Activated CD4-positive, alpha-beta memory T cell treated with anti-CD3 and anti-CD28 coated beads for 36 hours (primary cell): Measurements from ENCODE around the gene KIFC1. TPM values are rescaled to one million over a fixed set of nuclear protein-coding genes. Genes with fewer than 3 reads are reported as not detected.

Source experiments
- CTCF ChIA-PET: fragments of 350-600 bp; sonication (Branson Sonifier 250); formaldehyde crosslinking; loops from one replicate; lab custom pipeline; 2021; ENCODE audit warnings: antibody characterized with exemption, inconsistent platforms; lab: Charles Lee
- POLR2A ChIA-PET: fragments of 350-600 bp; sonication (Branson Sonifier 250); formaldehyde crosslinking; loops from one replicate; lab custom pipeline; 2021; ENCODE audit warnings: antibody characterized with exemption; lab: Charles Lee
- DNase-seq: peaks from one replicate; pipeline ENCODE4 v3.0.0-alpha.2; 2020
- H3K27ac Mint-ChIP-seq: one replicate; pipeline ENCODE4 v1.8.0; 2021; ENCODE audit warnings: mixed read lengths
- H3K27me3 Mint-ChIP-seq: one replicate; pipeline ENCODE4 v1.8.0; 2021; ENCODE audit warnings: mixed read lengths
- H3K36me3 Mint-ChIP-seq: one replicate; pipeline ENCODE4 v1.8.0; 2021; ENCODE audit warnings: mixed read lengths
- H3K4me1 Mint-ChIP-seq: one replicate; pipeline ENCODE4 v1.8.0; 2021; ENCODE audit warnings: low read depth, mixed read lengths
- H3K4me3 Mint-ChIP-seq: one replicate; pipeline ENCODE4 v1.8.0; 2021; ENCODE audit warnings: mild to moderate bottlenecking, mixed read lengths
- H3K9me3 Mint-ChIP-seq: one replicate; pipeline ENCODE4 v1.8.0; 2021; ENCODE audit warnings: mixed read lengths
- intact Hi-C: fragments of 100-400 bp; cut with micrococcal nuclease; formaldehyde crosslinking; loops from one replicate; pipeline ENCODE4 v1.15.1; 2023
- total RNA-seq, 2 experiments: library from RNA; stranded (reverse); gene quantifications; one replicate each; pipeline ENCODE4 v1.2.3, GENCODE V29; 2021

Gene KIFC1
- total RNA-seq, 2 experiments from 2014 or later, result 94.6 to 103 TPM

GRCh38 chr6:33428966-33429749 lies 37.5 kb downstream of the KIFC1 start:
- ChIA-PET CTCF (interaction anchor here (0.6 to 2.7 kb wide), 7 partner anchors 11 to 153 kb away, joined by 3 to 9 read pairs (median 3); partner anchors contain the start of genes CUTA and ZBTB9), POLR2A (interaction anchor here (0.7 to 2.9 kb wide), 6 partner anchors 10 to 576 kb away, joined by 3 to 13 read pairs (median 4); partner anchors contain the start of genes KIFC1, TAP1 and ZBTB9)
- Mint-ChIP-seq H3K4me3 (peak overlapping the region; percentile 82), H3K9me3 (no peaks in the 10 kb centered on the region), H3K27me3 (no peaks in the 10 kb centered on the region), H3K36me3 (peaks cover 7% of the 10 kb centered on the region), H3K27ac (peak overlapping the region; percentile 87), H3K4me1 (peaks cover 66% of the 10 kb centered on the region)
- DNase-seq, result no peak
- intact Hi-C loops, result no loop called here

GRCh38 chr6:33429750-33430052 lies 38.1 kb downstream of the KIFC1 start:
- no peaks in the 10 kb centered on the region for H3K9me3 Mint-ChIP-seq
- H3K4me3 Mint-ChIP-seq, result peak overlapping the region; percentile 82
- peak overlapping the region; percentile 87 for H3K27ac Mint-ChIP-seq
- H3K27me3 Mint-ChIP-seq, result no peaks in the 10 kb centered on the region
- ChIA-PET POLR2A (interaction anchor here (1.1 to 2.9 kb wide), 2 partner anchors 11 to 25 kb away, joined by 5 to 13 read pairs; partner anchors contain the start of gene ZBTB9), CTCF (interaction anchor here (1.1 to 2.7 kb wide), 5 partner anchors 11 to 141 kb away, joined by 3 to 9 read pairs (median 6); partner anchors contain the start of genes CUTA and ZBTB9)
- peak; percentile 26 for DNase-seq
- peaks cover 3% of the 10 kb centered on the region for H3K36me3 Mint-ChIP-seq
- intact Hi-C loops, result loop anchor here (2.0 kb wide), 1 partner anchor 25 kb away; the partner anchor contains the start of gene ZBTB9
- H3K4me1 Mint-ChIP-seq, result peaks cover 60% of the 10 kb centered on the region

- Mint-ChIP-seq H3K36me3 (peaks cover 5% of the 10 kb centered on the region), H3K9me3 (no peaks in the 10 kb centered on the region), H3K4me1 (peaks cover 54% of the 10 kb centered on the region), H3K4me3 (peak overlapping the region; percentile 37), H3K27ac (peak overlapping the region; percentile 87), H3K27me3 (no peaks in the 10 kb centered on the region)
- DNase-seq, result no peak
- ChIA-PET CTCF (interaction anchor here (1.1 to 2.7 kb wide), 4 partner anchors 12 to 150 kb away, joined by 5 to 10 read pairs (median 6); partner anchors contain the start of genes BAK1, CUTA and ZBTB9), POLR2A (interaction anchor here (1.0 to 2.9 kb wide), 2 partner anchors 24 to 153 kb away, joined by 3 to 13 read pairs; partner anchors contain the start of genes B3GALT4 and ZBTB9)
- intact Hi-C loops, result loop anchor here (2.0 kb wide), 1 partner anchor 24 kb away; the partner anchor contains the start of gene ZBTB9
These were observed 38.7 kb downstream of the KIFC1 start for GRCh38 chr6:33430334-33430733.

GRCh38 chr6:33430991-33431879 lies 39.6 kb downstream of the KIFC1 start:
- H3K4me3 Mint-ChIP-seq, result peak overlapping the region; percentile 26
- DNase-seq, result peak; percentile 88
- POLR2A ChIA-PET, result interaction anchor here (1.0 to 2.9 kb wide), 2 partner anchors 23 to 154 kb away, joined by 3 to 13 read pairs; partner anchors contain the start of genes B3GALT4 and ZBTB9
- no peaks in the 10 kb centered on the region for H3K9me3 Mint-ChIP-seq
- peaks cover 52% of the 10 kb centered on the region for H3K4me1 Mint-ChIP-seq
- peak overlapping the region; percentile 87 for H3K27ac Mint-ChIP-seq
- intact Hi-C loops, result loop anchor here (2.0 kb wide), 1 partner anchor 24 kb away; the partner anchor contains the start of gene ZBTB9
- no peaks in the 10 kb centered on the region for H3K27me3 Mint-ChIP-seq
- CTCF ChIA-PET, result interaction anchor here (0.8 to 2.7 kb wide), 6 partner anchors 9 to 176 kb away, joined by 3 to 10 read pairs (median 6); partner anchors contain the start of genes BAK1, CUTA and ZBTB9
- peaks cover 11% of the 10 kb centered on the region for H3K36me3 Mint-ChIP-seq

- ChIA-PET CTCF (interaction anchor here (0.6 kb wide), 2 partner anchors 39 to 105 kb away, joined by 3 read pairs; no protein-coding TSS in a partner anchor), POLR2A (no interaction called here)
- no peaks in the 10 kb centered on the region for H3K27me3 Mint-ChIP-seq
- no peak overlapping the region for H3K27ac Mint-ChIP-seq
- DNase-seq, result no peak
- H3K36me3 Mint-ChIP-seq, result peaks cover 13% of the 10 kb centered on the region
- H3K4me1 Mint-ChIP-seq, result peaks cover 51% of the 10 kb centered on the region
- intact Hi-C loops, result loop anchor here (2.0 kb wide), 1 partner anchor 23 kb away; the partner anchor contains the start of gene ZBTB9
- H3K9me3 Mint-ChIP-seq, result no peaks in the 10 kb centered on the region
- H3K4me3 Mint-ChIP-seq, result no peak overlapping the region
These were observed 40.4 kb downstream of the KIFC1 start for GRCh38 chr6:33431880-33432541.

- intact Hi-C loops, result no loop called here
- Mint-ChIP-seq H3K36me3 (peaks cover 16% of the 10 kb centered on the region), H3K27ac (no peak overlapping the region), H3K4me3 (no peak overlapping the region), H3K9me3 (no peaks in the 10 kb centered on the region), H3K4me1 (peaks cover 46% of the 10 kb centered on the region), H3K27me3 (no peaks in the 10 kb centered on the region)
- CTCF ChIA-PET, result interaction anchor here (0.6 kb wide), 2 partner anchors 38 to 104 kb away, joined by 3 read pairs; no protein-coding TSS in a partner anchor
- POLR2A ChIA-PET, result no interaction called here
- no peak for DNase-seq
These were observed 40.9 kb downstream of the KIFC1 start for GRCh38 chr6:33432546-33432945.

GRCh38 chr6:33433001-33433543 lies 41.4 kb downstream of the KIFC1 start:
- ChIA-PET CTCF (interaction anchor here (0.6 kb wide), 1 partner anchor 38 kb away, joined by 3 read pairs; no protein-coding TSS in a partner anchor), POLR2A (no interaction called here)
- no peak overlapping the region for H3K27ac Mint-ChIP-seq
- H3K4me1 Mint-ChIP-seq, result peaks cover 46% of the 10 kb centered on the region
- no peaks in the 10 kb centered on the region for H3K9me3 Mint-ChIP-seq
- H3K4me3 Mint-ChIP-seq, result no peak overlapping the region
- H3K27me3 Mint-ChIP-seq, result no peaks in the 10 kb centered on the region
- intact Hi-C loops, result no loop called here
- H3K36me3 Mint-ChIP-seq, result peaks cover 16% of the 10 kb centered on the region
- no peak for DNase-seq

- Mint-ChIP-seq H3K27ac (no peak overlapping the region), H3K9me3 (no peaks in the 10 kb centered on the region), H3K36me3 (peaks cover 16% of the 10 kb centered on the region), H3K27me3 (no peaks in the 10 kb centered on the region), H3K4me1 (peaks cover 42% of the 10 kb centered on the region), H3K4me3 (no peak overlapping the region)
- no peak for DNase-seq
- POLR2A ChIA-PET, result no interaction called here
- intact Hi-C loops, result no loop called here
- CTCF ChIA-PET, result no interaction called here
These were observed 42.0 kb downstream of the KIFC1 start for GRCh38 chr6:33433544-33434191.

GRCh38 chr6:33434961-33435360 lies 43.3 kb downstream of the KIFC1 start:
- DNase-seq, result no peak
- no peaks in the 10 kb centered on the region for H3K27me3 Mint-ChIP-seq
- peaks cover 19% of the 10 kb centered on the region for H3K36me3 Mint-ChIP-seq
- peaks cover 29% of the 10 kb centered on the region for H3K4me1 Mint-ChIP-seq
- intact Hi-C loops, result no loop called here
- no peak overlapping the region for H3K27ac Mint-ChIP-seq
- ChIA-PET CTCF (interaction anchor here (1.1 kb wide), 1 partner anchor 173 kb away, joined by 3 read pairs; no protein-coding TSS in a partner anchor), POLR2A (no interaction called here)
- no peaks in the 10 kb centered on the region for H3K9me3 Mint-ChIP-seq
- no peak overlapping the region for H3K4me3 Mint-ChIP-seq

GRCh38 chr6:33437666-33438065 lies 46.0 kb downstream of the KIFC1 start:
- CTCF ChIA-PET, result no interaction called here
- POLR2A ChIA-PET, result no interaction called here
- H3K4me1 Mint-ChIP-seq, result peaks cover 5% of the 10 kb centered on the region
- no peak overlapping the region for H3K4me3 Mint-ChIP-seq
- no peak overlapping the region for H3K27ac Mint-ChIP-seq
- DNase-seq, result no peak
- intact Hi-C loops, result no loop called here
- H3K27me3 Mint-ChIP-seq, result no peaks in the 10 kb centered on the region
- H3K9me3 Mint-ChIP-seq, result no peaks in the 10 kb centered on the region
- peaks cover 21% of the 10 kb centered on the region for H3K36me3 Mint-ChIP-seq
